Endothelial cell of umbilical vein (primary cell): ENCODE results near the gene ATG10.

ENCODE experiments used
- CTCF ChIP-seq, 2 donors: IDR thresholded peaks; 1 replicate in 1 of 2; 2 replicates in 1 of 2; pipeline ENCODE4 v1.5.1; 2011; ENCODE audit warnings: low read length in 2 of 2, mild to moderate bottlenecking in 2 of 2, moderate library complexity in 2 of 2, control low read depth in 1 of 2, inconsistent platforms in 1 of 2, low read depth in 1 of 2; ENCODE audit not compliant: insufficient read depth in 1 of 2; ENCODE audit errors: extremely low read depth in 1 of 2
- EZH2 ChIP-seq: IDR thresholded peaks from 2 replicates; pipeline ENCODE4 v1.6.1; 2012; ENCODE audit warnings: borderline replicate concordance, low read depth, mild to moderate bottlenecking, moderate library complexity, low read length, inconsistent platforms; ENCODE audit not compliant: severe bottlenecking
- GATA2 ChIP-seq: IDR thresholded peaks from 2 replicates; pipeline ENCODE4 v1.7.0; 2011; ENCODE audit warnings: low read depth, mild to moderate bottlenecking, moderate library complexity, mixed read lengths, low read length; ENCODE audit not compliant: insufficient read length, insufficient read depth
- JUN ChIP-seq: IDR thresholded peaks from 2 replicates; pipeline ENCODE4 v1.6.1; 2011; ENCODE audit warnings: borderline replicate concordance, low read depth; ENCODE audit not compliant: insufficient read length, insufficient read depth
- MAX ChIP-seq: IDR thresholded peaks from 2 replicates; pipeline ENCODE4 v1.6.1; 2011; ENCODE audit not compliant: insufficient read depth, insufficient read length
- MYC ChIP-seq: IDR thresholded peaks from one replicate; pipeline ENCODE4 v1.6.1; 2011; ENCODE audit warnings: mild to moderate bottlenecking, low read depth, low read length
- POLR2A ChIP-seq: IDR thresholded peaks from 2 replicates; pipeline ENCODE4 v1.6.1; 2012; ENCODE audit warnings: low read depth, mild to moderate bottlenecking, control low read depth, low read length
- POLR2AphosphoS5 ChIP-seq: IDR thresholded peaks from 2 replicates; pipeline ENCODE4 v1.6.1; 2012; ENCODE audit warnings: low read depth, mild to moderate bottlenecking, control low read depth, low read length, moderate library complexity; ENCODE audit not compliant: insufficient read depth

GRCh38 chr5:82274343-82275211 is 302.8 kb downstream of the ATG10 start:
- no peak for TF ChIP-seq CTCF (IDR thresholded peaks at IDR 0.05; ENCODE audit: extremely low read depth in 1 of 2, insufficient read depth in 1 of 2, low read depth in 1 of 2, low read length in 2 of 2)
- no peak for TF ChIP-seq POLR2A
- peak; percentile 51 for TF ChIP-seq POLR2AphosphoS5
- no peak for TF ChIP-seq EZH2
- TF ChIP-seq JUN, result no peak
- TF ChIP-seq MYC, result no peak
- TF ChIP-seq GATA2, result no peak
- TF ChIP-seq MAX, result no peak
